NCI-H2227 (cell line): ENCODE data around the gene MYL11.

Source experiments
- DNase-seq: peaks from one replicate; lab custom pipeline; 2025; ENCODE audit not compliant: unreplicated experiment; lab: John Stamatoyannopoulos, UW

Gene MYL11

DNA sequence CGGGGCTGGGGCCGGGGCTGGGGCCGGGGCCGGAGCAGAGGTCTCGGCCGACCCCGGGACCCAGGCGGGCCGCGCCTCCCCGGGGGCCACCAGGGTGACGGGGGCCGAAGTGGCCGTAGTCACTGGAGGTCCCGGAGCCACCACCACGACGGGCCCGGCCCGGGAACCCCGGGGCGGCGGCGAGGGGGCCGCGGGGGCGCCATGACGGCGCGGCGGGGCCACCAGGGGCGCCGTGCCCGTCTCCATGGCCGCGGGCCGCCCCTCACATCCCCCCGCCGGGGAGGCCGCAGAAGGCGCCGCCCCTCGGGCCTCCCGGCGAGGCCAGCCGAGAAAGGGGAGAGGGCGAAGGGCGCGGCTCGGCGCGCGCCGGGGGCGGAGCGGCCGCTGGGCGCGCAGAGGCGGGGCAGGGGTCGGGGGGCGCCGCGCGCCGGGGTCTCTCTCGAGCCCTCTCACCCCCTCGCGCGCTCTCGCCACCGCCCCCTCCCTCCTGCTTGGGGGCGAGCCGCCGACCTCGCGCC, 4.6 kb upstream of the MYL11 start:
- no peak for DNase-seq

DNA sequence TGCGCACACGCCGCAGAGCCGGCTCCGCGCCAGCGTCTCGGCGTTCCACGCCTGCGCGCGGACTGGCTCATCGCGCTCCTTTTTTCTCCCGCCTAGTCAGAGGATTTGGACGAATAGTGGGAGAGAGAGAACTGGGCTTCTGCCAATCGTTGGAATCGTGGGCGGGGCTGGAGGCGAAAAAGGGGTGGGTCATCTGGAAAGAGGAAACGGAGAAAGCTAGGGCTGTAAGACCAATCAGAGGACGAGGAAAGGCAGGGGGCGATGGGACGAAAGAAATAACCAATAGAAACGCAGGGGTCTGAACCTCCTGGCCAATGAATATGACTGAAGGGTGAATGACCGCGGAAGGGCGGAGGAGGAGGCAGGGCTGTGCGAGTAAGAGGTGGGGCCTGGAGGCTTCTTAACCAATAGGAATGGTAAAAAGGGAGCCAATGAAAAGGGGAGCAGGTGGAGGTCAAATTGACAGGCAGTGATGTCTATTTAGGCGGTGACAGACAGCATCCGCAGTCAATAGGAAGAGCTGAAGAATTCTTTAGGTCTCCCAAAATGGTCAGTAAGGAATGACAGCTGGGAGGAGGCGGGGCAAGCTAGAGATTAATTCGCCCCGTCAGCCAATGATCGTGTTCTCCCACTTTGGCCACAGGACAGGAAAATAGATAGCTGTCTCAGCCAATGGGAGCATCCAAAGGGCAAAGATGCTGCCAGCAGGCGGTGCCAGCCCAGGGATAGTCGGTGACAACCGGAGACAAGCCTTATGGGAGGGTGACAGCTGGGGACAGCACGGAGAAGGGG, 4.0 kb upstream of the MYL11 start, which contains the start of gene TBC1D10B:
Gene TBC1D10B (minus strand): TSS at position 39 of the 792 bp plus-strand sequence. CDS start 311 bp downstream, outside the sequence.
- peak; percentile 100 for DNase-seq

DNA sequence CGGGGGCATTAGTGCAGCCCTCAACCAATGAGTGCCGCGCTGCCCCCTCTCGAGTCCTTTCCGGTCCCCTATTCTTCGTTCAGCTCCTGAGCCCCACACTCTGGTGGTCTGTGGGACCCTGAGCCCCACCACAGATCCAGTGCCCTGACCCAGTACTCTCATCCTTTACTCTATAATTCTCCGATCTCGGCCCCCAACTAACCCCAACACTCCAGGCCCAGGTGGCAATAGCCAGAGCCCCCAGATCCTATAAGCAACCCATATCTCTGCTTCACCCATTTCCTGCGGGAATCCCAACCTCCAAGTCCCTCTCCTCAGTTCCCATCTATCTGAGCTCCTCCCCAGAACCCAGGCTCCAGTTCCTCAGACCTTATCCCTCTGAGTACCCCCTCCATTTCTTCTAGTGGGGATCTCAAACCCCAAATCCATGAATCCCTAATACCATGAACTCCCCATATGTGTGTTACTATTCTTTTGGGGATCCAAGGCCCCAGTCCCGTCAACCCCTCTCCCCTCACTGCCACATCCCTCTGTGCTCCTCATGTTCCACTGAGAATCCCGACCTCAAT, 3.3 kb upstream of the MYL11 start:
- DNase-seq = no peak

DNA sequence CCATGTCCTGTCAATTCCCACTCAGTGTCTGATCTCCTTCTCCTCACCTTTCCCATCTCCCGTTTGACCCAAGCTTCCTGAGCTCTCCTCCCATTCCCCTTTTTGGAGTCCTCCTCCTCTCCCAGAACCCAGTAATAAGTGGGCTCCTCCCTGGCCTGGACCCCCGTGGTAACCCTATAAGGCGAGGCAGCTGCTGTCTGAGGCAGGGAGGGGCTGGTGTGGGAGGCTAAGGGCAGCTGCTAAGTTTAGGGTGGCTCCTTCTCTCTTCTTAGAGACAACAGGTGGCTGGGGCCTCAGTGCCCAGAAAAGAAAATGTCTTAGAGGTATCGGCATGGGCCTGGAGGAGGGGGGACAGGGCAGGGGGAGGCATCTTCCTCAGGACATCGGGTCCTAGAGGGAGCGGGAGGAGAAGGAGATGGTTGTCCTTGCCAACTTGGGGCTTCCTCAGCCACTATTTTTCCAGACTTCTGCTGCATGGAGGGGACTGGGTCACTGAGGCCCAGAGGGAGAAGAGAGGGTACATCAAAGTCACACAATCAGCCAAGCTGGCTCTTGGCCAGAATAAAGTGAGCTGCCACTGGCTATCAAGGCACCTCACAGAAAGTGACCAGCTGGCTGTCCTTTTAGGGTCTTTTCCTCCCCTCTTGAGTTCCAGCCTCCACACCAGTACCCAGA, 2.4 kb upstream of the MYL11 start:
- DNase-seq = no peak

DNA sequence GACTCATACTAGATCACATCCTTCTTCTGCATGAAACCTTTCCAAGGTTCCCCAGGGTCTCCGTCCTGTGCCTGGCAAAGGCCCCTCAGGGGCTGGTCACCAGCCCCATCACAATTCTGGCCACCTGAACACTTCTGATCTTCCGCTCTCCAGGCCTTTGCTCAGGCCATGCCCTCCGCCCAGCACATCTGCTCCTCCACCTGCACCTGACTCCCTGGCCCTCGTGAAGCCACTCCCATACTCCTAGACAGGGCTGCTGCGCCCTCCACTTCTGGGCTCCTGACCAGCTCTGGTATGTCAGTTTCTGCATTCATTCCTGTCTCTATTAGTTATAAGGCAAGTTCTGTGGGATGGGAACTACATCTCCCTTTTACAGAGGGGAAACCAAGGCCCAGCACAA, 1.9 kb upstream of the MYL11 start:
- DNase-seq = no peak

DNA sequence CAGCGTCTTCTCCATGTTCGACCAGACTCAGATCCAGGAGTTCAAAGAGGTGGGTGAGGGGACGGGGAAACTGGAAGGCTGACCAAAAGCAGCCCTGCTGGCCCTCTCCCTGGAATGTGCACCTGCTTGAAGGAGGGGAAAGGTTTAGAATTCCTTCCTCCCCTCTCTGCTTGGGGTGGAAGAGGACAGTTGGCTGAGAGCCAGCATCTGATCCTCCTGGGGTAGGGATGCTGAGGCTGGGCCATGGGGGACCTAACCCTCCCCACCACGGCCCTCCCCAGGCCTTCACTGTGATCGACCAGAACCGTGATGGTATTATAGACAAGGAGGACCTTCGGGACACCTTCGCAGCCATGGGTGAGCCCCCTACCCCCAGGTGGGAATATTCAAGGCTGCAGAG, 1.3 kb downstream of the MYL11 start:
- DNase-seq = no peak

DNA sequence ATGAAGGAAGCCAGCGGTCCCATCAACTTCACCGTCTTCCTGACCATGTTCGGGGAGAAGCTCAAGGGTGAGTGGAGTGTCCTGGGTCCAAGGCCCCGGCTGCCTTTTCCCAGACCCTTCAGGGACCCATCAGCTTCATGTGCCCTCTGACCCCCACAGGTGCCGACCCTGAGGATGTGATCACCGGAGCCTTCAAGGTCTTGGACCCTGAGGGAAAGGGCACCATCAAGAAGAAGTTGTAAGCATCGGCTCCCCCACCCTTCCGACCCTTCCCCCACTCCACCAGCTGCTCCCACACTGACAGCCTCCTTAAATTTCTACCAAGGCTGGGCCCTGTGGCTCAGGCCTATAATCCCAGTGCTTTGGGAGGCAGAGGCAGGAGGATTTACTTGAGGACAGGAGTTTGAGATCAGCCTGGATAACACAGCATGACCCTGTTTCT, 1.9 kb downstream of the MYL11 start:
- no peak for DNase-seq

DNA sequence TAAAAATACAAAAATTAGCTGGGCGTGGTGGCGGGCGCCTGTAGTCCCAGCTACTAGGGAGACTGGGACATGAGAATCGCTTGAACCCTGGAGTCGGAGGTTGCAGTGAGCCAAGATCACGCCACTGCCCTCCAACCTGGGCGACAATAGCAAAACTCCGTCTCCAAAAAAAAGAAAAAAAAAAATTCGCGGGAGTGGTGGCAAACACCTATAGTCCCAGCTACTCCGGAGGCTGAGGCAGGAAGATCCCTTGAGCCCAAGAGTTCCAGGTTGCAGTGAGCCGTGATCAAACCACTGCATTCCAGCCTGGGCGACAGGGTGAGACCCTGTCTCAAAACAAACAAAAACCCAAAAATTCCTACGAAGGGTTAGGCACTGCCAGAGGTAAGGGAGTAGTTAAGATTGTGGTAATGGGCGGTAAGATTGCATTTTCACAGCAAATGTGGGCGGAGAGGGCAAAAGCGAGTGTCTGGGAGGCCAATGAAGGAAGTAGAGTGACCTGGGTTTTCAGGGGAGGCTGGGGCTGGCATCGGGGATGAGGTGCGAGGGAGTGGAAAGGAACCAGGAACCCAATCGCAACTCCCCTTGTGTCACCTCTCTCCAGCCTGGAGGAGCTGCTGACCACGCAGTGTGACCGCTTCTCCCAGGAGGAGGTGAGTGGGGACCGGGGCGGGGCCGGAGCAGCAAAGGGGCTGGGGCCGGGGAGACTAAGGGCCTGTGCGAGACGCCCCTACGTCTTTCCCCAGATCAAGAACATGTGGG, 2.6 kb downstream of the MYL11 start:
- no peak for DNase-seq

DNA sequence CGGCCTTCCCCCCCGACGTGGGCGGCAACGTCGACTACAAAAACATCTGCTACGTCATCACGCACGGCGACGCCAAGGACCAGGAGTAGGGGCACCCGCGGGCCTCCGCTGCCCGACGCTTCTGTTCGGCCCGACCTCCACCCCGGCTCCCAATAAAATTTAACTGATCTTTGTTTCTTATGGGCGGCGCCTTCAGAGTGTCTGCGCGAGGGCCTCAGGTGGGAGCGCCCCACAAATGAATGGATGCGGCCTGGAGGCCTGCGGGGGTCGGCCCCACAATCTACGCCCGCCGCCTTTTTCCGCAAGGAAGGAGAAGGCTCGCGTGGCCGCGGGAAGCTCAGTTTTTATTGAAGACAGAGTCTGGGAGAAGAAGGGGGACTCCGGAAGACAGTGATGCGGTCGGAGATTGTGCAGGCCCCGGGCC, 3.2 kb downstream of the MYL11 start:
- peak; percentile 94 for DNase-seq

DNA sequence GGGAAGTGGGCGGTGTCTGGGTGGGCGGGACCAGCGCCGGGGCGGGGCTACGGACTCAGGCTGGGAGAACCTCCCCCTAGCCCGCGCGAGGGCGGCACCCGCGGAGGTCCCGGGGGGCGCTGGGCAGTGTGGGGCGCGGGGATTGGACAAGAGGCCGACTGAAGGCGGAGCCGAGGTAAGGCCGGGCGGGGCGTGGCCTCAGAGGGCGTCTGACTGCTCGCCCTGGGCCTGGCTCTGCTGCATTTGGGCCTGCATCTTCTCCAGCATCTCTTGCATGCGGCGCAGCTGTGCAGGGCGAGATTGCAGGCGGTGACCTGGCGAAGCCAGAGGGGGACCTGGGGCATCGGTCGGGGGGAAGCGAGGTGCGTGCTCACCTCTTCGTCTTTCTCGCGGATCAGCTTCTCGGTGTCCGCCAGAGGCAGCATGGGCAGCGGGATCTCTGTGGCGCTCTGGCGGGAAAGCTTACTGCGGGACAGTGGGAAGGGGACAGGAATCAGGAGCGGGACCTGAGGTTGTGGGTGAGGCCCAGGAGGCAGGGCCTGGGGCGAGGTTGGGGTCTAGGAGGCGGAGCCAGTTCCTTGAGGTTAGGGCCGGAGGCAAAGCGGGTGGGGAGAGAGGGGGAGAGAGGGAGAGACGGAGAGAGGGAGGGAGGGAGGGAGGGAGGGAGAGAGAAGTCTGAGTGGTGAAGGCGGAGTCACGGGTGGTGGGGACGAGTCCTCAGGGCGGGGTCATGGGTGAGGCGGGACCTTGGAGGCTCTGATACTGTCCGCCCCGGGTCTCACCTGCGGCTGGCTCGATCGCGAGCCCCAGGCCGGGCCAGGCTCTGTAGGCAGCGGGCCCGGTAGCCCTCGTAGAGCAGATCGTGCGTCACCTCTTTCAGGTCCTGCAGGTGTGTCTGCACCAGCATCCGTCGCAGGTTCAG, 3.9 kb downstream of the MYL11 start:
- DNase-seq = peak; percentile 99

DNA sequence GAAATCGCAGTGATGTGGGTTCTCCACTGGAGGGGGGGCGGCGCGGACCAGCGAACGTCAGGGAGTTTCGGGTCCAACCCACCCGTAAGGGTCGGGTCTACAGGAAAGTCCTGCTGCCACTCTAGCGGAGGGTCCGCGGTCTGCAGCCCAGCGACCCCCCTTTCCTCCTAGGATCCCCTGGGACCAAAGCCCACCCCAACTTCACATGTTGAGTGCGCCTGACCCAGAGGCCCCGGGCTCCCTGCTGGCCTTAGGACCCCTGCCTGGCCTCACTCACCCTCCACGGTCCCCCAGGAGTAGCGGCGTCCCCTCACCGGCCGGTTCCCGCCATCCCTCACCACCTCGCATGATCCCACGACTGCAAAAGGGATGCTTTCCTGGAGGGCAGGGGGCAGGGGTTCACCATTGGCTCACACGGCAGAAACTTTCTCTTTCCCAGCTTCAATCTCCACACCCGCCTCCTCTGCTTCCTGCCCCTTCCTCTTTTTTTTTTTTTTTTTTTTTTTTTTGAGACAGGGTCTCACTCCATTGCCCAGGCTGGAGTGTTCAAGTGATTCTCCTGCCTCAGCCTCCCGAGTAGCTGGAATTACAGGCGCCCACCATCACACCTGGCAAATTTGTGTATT, 4.7 kb downstream of the MYL11 start:
- DNase-seq = no peak

DNA sequence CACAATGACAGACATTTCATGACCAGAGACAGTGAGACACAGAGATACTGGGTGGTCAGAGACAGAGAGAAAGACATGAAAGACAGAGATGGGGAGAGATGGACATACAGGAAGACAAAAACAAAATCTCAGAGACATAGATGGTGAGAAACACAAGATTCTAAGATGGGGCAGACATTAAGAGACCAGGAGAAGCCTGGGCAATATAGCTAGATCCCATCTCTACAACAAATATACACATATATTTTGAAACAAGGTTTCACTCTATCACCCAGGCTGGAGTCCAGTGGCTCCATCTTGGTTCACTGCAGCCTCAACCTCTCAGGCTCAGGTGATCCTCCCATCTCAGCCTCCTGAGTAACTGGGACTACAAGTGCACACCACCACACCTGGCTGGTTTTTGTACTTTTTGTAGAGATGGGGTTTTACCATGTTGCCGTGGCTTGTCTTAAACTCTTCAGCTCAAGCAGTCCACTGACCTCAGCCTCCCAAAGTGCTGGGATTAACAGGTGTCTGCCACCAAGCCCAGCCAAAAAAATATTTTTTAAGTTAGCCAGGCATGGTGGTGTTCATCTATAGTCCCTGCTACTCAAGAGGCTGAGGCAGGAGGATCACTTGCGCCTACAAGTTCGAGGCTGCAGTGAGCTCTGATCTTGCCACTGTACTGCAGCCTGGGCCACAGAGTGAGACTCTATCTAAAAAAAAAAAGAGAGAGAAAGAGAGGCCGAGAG, 5.6 kb downstream of the MYL11 start:
- no peak for DNase-seq

DNA sequence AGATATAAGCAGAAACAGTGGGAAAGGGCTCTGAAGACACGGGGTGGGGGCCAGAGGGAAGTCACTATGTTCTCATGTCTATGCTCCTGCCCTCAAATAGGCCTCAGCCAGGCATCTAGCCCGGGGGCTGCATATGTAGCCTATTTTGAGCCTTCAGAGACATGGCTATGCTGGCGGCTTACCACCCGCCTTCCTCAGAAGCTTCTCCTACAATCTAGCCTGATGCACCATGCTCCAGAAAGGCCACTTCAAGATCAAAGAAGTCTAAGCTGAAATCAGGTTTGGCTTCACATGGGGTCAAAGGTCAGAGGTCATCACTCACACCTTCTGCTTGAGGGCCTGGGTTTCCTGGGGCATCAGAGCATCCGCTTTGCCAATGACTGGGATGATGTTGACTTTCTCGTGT, 6.2 kb downstream of the MYL11 start:
- DNase-seq = no peak

DNA sequence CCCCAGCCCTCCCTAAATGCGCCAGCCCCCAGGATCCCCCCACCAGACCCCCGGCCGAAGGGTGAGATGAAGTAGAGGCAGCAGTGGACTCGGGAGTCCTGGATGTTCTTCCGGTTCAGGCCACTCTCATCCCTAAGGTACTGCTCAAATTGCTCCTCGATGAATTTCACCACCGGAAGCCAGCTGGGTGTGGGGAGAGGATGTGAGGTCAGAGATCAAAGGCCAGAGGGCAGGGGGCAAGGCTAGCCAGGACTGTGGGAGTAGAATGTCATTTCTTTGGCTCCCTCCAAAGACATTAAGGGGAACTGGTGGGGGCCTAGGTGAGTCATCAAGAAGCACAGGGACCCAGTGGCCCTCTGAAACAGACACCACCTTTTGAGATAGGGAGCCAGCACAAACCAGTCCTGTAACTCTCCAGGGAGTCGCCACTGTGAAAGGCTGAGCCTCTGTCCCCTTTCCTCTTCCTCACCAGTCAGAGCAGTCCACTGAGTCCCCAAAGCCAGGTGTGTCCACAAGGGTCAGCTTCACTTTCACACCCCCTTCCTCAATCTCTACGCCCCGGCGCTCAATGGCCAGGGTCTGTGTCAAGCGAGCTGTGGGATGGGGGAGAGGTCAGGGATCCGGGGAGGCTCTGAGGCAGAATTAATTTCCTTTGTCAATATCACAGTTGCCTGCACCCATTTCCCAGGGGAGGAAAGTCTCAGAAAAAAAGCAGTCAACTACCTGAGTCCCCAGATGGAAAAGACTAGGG, 6.9 kb downstream of the MYL11 start:
- DNase-seq = no peak

DNA sequence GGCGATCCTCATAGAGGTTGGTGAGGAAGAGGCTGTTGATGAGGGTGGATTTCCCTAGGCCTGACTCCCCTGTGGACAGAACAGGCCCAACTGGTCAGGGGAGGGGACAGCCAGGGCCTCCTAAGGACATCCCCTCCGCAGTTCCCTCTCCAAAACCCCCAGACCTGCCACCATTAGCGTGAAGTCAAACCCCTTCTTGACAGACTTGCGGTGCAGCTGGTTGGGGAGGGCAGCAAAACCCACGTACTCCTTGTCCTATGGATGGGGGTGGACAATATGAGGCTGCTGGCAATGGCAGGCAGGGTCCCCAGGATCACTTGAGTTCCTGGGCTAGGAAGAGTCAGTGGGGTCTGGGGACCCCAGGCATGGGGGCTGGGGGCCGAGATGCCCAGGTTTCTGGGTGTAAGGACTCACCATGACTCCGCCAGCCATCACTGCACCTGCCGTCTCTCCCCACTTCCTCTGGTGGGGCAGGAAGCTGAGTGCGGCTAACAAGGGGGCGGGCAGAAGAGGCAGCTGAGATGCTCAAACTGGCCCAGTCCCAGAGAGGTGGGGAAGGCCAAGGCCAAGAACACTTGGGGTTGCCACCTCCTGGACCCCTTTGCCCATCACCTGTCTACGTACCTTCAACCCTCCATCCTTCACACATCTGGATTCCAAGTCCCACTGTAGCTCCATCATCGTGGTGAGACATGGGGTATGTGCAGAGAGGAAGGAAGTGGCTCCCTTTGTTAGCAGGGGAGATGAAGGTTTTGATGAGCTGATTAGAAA, 7.7 kb downstream of the MYL11 start, which contains the start of gene SEPTIN1:
Gene SEPTIN1 (minus strand): TSS at position 451 of the 771 bp plus-strand sequence. CDS start 19 bp downstream, at position 432.
- no peak for DNase-seq

DNA sequence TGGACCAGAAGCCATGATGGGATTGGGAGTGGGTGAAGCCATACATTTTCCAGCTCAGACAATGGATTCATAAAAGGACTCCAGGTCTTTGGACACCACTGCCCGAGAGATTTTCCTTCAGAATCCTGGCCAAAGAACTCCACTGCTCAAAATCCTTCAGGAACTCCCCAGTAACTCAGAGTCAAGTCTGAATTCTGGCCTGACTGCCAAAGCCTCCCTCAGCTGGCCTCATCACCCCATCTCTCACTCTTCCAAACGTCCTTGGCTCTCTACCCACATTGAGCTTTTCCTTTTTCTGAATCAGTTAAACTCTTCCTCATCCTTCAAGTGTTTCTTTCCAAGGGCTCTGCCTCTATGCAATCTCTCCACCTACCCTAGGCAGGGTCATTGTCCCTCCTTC, 8.9 kb downstream of the MYL11 start:
- DNase-seq = no peak

DNA sequence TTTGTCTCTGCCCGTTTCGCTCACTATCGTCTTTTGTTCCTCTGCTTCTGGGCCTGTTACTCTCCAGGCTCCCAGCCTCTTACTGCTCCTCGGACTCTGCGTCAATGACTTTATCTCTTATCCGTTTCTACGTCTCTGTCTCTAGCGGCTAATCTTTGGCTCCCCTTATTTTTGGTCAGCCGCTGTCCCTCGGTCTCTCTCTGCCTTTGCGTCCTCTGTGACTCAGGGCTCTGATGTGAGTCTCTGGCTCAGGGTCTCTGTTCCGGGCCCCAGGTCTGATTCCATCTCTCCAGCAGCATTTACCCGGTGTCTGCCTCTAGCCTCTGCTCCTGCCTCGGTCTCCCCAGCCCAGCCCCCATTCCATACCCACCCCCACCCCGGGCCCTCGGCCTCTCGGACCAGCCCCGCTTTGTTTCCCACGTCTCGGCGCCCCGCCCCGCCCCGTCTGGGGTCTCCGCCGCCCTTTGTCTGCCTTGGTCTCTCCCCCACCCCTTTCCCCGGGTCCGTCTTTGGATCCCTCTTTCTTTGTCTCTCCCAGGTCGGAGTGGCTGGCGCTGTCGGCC, 20.1 kb downstream of the MYL11 start:
- peak; percentile 39 for DNase-seq
